T follicular helper cell (primary cell): ENCODE results near the gene ARAF.
A peak's percentile ranks its signal among the peaks of the same experiment; 100 is the strongest.

ENCODE experiments used
- DNase-seq: peaks from one replicate; pipeline ENCODE4 v3.0.0-alpha.2; 2020; ENCODE audit warnings: low read depth

Gene ARAF

GRCh38 chrX:47564438-47565085 lies 3.6 kb downstream of the ARAF start:
- no peak for DNase-seq

GRCh38 chrX:47566841-47567240 lies 5.8 kb downstream of the ARAF start:
- DNase-seq = no peak

DNA sequence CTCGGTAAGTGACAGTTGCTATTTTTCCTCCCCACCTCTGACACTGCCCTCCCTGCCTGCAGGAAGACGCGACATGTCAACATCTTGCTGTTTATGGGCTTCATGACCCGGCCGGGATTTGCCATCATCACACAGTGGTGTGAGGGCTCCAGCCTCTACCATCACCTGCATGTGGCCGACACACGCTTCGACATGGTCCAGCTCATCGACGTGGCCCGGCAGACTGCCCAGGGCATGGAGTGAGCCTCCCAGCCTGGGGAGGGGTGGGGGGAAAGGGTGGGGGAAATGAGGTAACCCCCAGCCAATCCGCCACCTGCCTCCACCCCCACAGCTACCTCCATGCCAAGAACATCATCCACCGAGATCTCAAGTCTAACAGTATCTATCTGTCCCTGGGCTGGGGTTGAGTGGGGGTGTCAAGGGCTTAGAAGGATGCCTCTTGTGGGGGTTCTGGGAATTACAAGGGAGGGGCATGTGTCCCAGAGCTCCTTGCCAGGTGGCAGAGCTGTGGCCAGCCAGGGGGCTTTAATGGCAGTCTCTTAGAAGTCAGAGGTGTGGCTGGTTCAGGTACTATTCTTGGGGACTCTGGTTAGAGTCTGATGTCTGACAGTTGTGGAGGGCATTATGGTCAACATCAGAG lies 7.8 kb downstream of the ARAF start:
- no peak for DNase-seq

- DNase-seq = no peak
Observed at GRCh38 chrX:47570794-47571193, 9.8 kb downstream of the ARAF start.

DNA sequence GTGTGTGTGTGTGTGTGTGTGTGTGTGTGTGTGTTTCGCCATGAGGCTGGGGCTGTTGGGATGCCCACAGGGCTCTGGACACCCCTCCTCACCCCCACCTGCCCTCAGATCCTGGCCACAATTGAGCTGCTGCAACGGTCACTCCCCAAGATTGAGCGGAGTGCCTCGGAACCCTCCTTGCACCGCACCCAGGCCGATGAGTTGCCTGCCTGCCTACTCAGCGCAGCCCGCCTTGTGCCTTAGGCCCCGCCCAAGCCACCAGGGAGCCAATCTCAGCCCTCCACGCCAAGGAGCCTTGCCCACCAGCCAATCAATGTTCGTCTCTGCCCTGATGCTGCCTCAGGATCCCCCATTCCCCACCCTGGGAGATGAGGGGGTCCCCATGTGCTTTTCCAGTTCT lies 10.2 kb downstream of the ARAF start:
- DNase-seq = no peak

- DNase-seq = no peak
Observed at GRCh38 chrX:47571896-47572295, 10.9 kb downstream of the ARAF start.

DNA sequence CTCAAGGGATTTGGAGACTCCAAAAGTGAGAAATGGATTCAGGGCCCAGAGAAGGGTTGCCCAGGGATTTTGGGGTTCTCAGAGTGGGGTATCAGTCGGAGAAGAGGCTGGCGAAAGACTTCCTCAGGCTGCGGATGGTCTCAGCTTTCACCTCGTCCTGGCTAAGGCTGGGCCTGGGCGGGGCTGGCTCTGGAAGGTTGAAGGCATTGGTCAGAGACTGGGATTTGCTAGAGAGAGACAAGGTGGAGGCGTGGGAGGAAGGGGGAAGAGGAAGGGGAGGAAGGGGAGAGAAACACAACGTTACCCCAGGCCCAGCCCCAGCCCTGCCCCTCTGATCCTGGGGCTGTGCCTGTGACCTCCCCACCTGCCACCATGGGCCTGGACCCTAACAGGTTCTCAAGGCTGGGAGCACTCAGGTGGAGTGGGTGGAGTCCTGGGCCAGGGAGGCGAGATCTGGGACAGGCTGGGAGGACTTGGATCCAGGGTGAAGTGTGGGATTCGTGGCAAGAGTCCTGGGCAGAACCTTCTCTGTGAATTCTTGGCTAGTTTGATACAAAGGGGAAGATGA lies 11.9 kb downstream of the ARAF start:
- DNase-seq = no peak

DNA sequence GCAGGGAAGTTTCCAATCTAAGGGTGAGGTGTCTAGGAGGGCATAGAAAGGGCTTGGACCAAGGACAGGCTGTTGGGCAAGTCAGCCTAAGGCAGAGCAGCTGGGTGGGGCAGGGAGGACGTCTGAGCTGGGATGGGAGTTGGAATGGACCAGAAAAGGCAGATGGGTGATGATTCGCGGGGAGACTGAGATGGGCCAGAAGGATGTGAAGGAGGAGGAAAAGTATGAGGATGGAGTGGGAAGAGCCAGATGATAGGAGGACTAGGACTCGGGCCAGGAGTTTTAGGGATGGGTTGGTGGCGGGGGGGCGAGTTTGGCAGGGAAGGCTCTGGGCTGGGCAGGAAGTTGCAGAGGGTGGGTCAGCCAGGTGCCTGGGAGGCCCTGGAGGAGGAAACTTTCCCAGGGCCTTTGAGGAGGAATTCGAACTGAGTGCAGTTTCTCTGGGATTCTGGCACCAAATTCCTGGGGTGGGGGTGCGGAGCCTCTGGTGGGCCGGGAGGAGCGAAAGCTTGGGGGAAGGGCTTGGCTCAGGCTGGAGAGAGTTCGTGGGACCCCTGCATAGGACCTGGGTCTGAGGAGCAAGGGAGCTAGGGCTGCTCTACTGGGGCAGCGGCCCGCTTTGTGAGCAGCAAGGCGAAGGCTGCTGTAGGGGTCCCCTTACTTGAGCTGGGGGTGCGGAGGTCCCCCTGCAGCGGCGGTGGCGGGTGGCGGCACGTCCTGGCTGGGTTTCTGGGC lies 12.5 kb downstream of the ARAF start:
- no peak for DNase-seq

DNA sequence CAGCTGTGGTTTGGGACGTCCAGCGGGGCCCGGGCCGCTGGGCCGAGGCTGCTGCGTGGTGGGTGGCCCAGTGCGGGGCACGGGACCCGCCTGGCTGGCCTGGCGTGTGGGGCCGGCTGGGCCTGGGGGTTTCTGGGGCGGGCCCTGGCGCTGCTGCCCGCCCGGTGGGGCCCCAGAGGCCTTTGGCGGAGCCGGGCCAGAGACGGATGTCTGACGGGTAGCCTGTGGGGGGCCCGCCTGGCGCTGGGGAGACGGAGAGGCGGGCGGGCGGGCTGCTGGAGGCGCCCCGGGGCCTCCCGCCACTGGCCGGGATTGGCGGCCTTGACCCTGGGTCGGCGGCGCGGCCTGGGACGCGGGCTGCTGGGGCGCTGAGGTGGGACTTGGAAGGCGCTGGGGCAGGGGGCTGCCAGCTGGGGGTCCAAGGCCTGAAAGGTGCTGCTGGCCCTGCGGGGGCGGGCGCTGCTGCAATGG lies 13.1 kb downstream of the ARAF start:
- no peak for DNase-seq

- DNase-seq = no peak
Observed at GRCh38 chrX:47574547-47575301, 13.7 kb downstream of the ARAF start.

DNA sequence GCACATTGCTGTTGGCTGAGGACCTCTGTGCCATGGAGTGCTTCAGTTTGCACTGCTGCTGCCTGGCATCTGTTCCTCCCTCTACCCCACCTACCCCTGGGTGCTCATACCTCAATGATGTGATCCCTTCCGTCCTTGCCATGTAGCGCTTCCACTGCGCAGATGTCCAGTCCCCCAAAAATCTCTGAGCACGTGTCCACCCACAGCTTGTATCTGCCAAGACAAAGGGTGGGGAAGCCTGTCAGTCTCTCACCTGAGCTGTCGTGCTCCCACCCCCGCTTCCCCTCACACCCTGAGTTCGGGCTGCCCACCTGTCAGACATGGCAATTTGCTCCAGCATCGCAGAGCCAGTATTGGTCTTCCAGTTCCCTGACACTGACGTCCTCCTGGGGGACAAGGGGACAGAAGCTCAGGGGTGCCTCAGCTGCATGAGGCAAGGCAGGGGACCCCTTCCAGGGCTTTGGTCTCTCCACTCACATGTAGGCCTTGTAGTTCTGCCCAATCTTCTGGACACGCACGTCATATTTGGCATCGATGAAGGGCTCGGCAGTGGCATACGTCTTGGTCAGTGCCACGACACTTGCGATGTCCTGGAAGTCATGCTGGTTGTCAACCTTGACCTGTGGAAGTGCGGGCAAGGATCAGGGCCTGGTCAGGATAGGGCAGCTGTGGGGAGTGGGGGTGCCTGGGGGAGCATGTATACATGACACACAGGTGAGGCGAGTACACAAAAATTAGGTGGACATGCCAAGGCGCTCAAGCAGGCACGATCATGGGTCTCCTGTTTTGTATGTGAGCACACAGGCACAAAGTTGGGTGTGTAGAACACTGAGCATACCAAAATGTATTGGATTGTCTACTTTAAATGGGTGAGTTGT lies 15.3 kb downstream of the ARAF start:
- DNase-seq = no peak

DNA sequence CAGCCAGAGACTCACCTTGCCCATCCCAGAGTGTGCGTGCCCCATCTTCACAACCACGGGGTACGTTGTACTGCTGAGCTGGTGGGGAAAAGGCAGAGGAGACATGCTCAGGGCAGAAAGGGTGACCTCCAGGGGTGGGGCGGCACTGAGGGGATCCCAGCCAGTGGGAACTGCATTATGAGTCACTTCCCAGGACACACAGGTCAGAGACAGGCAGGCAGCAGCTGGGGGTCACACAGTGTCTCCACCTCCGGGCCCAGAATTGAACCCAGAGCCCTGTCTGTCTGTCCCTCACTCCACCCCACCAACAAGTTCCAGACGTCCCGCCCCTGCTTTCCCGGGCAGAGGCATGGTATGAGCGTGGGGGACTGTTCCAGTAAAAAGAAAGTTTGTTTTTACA lies 16.4 kb downstream of the ARAF start:
- no peak for DNase-seq

DNA sequence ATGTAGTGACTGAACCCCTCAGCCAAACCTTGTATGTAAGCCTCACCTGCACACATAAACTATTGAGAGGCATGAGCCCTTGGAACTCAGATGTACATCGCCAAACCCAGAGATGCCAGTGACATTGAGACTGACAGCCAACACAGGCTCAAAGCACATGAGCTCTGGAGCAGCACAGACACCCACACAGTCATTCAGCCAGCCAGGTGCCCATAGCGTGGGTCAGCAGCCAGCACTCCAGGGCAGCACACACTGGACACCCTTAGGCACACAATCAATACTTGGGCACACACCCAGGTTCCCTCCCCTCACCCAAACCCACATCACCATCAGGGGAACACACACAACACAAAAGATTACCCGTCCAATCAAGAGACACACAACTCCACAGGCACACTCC lies 16.9 kb downstream of the ARAF start:
- no peak for DNase-seq

DNA sequence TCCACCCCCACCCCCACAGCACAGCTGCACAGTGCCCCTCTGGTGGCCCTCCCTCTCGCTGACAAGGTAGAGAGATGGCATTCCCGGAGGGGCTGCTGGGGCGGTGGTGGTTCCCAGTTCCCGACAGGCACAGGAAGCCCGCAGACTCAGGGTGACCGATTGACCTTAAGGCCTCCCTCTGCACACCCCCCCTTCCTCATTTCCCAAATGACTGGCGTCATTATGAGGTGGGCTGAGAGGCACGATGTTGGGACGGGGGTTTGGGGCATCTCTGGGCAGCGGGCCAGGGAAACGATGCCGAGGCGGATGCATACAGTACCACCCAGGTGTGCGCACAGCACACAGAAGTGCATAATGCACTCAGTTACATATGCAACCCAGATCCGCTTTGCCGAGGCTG lies 17.7 kb downstream of the ARAF start:
- DNase-seq = no peak

DNA sequence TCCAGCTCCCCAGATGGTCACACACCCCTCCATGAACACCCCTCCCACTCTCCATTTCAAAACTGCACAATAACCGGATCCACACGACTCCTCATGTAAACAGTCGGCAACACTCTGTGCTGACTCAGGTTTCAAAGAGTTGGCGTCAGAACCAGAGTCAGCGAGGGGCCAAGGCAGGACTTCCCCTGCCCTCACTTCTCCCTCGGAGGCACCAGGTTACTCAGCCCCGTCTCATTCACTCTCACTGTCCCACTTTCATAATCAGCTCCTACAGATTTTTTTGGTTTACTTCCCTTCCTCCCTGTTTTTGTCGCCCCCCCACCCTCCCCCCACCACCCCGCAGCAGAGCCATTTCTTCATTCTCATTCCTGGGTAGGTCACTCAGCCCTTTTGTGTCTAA lies 18.5 kb downstream of the ARAF start:
- DNase-seq = no peak

GRCh38 chrX:47581731-47582647 lies 21.0 kb downstream of the ARAF start, which contains the start of gene TIMP1:
TIMP1 (plus strand) TSS chrX:47582436; CDS start chrX:47583416, 980 bp downstream.
- peak; percentile 59 for DNase-seq

DNA sequence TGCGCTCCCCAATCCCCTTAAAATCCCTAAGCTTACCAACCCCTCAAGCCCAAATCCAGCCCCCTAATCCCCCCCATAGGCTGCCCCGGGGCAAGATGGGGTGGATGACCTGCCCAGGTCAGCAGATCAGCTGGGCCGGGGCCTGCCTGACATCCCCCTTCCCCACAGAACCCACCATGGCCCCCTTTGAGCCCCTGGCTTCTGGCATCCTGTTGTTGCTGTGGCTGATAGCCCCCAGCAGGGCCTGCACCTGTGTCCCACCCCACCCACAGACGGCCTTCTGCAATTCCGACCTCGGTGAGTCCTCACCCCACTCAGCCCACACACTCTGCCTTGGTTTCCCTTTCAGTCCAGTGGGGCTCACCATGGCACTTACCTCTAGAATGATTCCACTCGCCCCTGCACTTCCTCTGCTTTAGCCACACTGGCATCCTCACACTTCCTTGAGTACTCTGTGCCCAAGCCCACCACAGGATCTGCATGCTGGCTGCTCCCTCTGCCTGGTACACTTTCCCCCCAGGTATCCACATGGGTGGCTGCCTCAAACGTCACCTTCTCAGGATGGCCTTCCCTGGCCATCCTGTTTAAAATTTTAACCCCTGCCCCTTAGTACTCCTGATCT lies 22.3 kb downstream of the ARAF start:
- DNase-seq = no peak

- DNase-seq = no peak
Observed at GRCh38 chrX:47584714-47585113, 23.7 kb downstream of the ARAF start.

GRCh38 chrX:47585273-47585672 lies 24.3 kb downstream of the ARAF start:
- DNase-seq = no peak
